Endothelial cell of hepatic sinusoid (primary cell): ENCODE data around the gene UGT2B10.

Experiments used
- in situ Hi-C: cut with HindIII; loops from 2 replicates; pipeline ENCODE4 v1.10.0; 2017; ENCODE audit warnings: low sequenced_read_pairs

The UGT2B10 gene

GRCh38 chr4:68869274-68869773 is 53.5 kb downstream of the UGT2B10 start:
- in situ Hi-C loops, result no loop called here

- in situ Hi-C loops, result no loop called here
Observed at GRCh38 chr4:68871809-68872642, 56.2 kb downstream of the UGT2B10 start.

GRCh38 chr4:68872643-68873502 is 57.1 kb downstream of the UGT2B10 start:
- in situ Hi-C loops, result no loop called here

- in situ Hi-C loops, result no loop called here
Observed at GRCh38 chr4:68874507-68874906, 58.7 kb downstream of the UGT2B10 start.

GRCh38 chr4:68877555-68877954 is 61.8 kb downstream of the UGT2B10 start:
- in situ Hi-C loops, result no loop called here

GRCh38 chr4:68878048-68878447 is 62.3 kb downstream of the UGT2B10 start:
- in situ Hi-C loops, result no loop called here
